T-cell (primary cell): ENCODE results near the gene CYP27B1. TPM values are rescaled to one million over a fixed set of nuclear protein-coding genes. Genes with fewer than 3 reads are reported as not detected.
A peak's percentile ranks its signal among the peaks of the same experiment; 100 is the strongest.

ENCODE experiments used
- ATAC-seq, 4 experiments: fragments of 200-7000 bp in 3 of 4; fragments of 150-1000 bp in 1 of 4; cut with Tn5 transposase; replicated peaks in 1 of 4; 1 replicate in 3 of 4; 2 replicates in 1 of 4; pipeline ENCODE4 v1.10.0; 2021; ENCODE audit warnings: moderate library complexity in 3 of 4, mild to moderate bottlenecking in 2 of 4, moderate number of reproducible peaks in 1 of 4
- CTCF ChIA-PET, 2 donors: fragments of 300-600 bp; sonication (Branson Sonifier 250); formaldehyde crosslinking; loops; one replicate each; lab custom pipeline; 2022; ENCODE audit warnings: antibody characterized with exemption in 2 of 2; lab: Charles Lee
- POLR2A ChIA-PET, 2 donors: fragments of 300-600 bp; sonication (Branson Sonifier 250); formaldehyde crosslinking; loops; one replicate each; lab custom pipeline; 2022; ENCODE audit warnings: antibody characterized with exemption in 2 of 2; lab: Charles Lee
- DNase-seq, 35 experiments: peaks; one replicate each; pipeline versions ENCODE4 v3.0.0 to v3.0.0-alpha.2; 2013 to 2023
- H3K27ac ChIP-seq: one replicate; pipeline ENCODE4 v1.5.1; 2013; ENCODE audit warnings: low read length
- H3K27me3 ChIP-seq, 2 experiments: replicated peaks in 1 of 2; 1 replicate in 1 of 2; 2 replicates in 1 of 2; pipeline versions ENCODE4 v1.6.1 to v1.7.0; 2013; ENCODE audit warnings: low read length in 1 of 2, mixed read lengths in 1 of 2; ENCODE audit not compliant: control insufficient read depth in 2 of 2, insufficient read depth in 2 of 2; ENCODE audit errors: extremely low read depth in 1 of 2
- H3K36me3 ChIP-seq, 2 donors: 1 replicate in 1 of 2; 2 replicates in 1 of 2; pipeline versions ENCODE4 v1.6.1 to v1.7.0; 2013; ENCODE audit warnings: low read length in 1 of 2; ENCODE audit not compliant: control insufficient read depth in 2 of 2, insufficient read depth in 1 of 2; ENCODE audit errors: extremely low read depth in 1 of 2
- H3K4me1 ChIP-seq, 2 experiments: 1 replicate in 1 of 2; 2 replicates in 1 of 2; pipeline versions ENCODE4 v1.6.1 to v1.7.0; 2013; ENCODE audit warnings: low read length in 2 of 2, mixed read lengths in 1 of 2; ENCODE audit not compliant: insufficient read depth in 2 of 2, control insufficient read depth in 1 of 2; ENCODE audit errors: extremely low read depth in 1 of 2
- H3K4me3 ChIP-seq, 2 donors: 1 replicate in 1 of 2; 2 replicates in 1 of 2; pipeline versions ENCODE4 v1.5.1 to v1.7.0; 2013; ENCODE audit warnings: mild to moderate bottlenecking in 2 of 2, low read length in 1 of 2, moderate library complexity in 1 of 2; ENCODE audit not compliant: control insufficient read depth in 1 of 2; ENCODE audit errors: extremely low read depth in 1 of 2
- H3K9me3 ChIP-seq: 2 replicates; pipeline ENCODE4 v1.7.0; 2013
- H3K27ac Mint-ChIP-seq, 2 donors: one replicate each; pipeline ENCODE4 v1.8.0; 2020 to 2021; ENCODE audit warnings: mild to moderate bottlenecking in 2 of 2, mixed read lengths in 2 of 2
- H3K27me3 Mint-ChIP-seq, 2 donors: one replicate each; pipeline ENCODE4 v1.8.0; 2021 to 2022; ENCODE audit warnings: mixed read lengths in 2 of 2
- H3K36me3 Mint-ChIP-seq: one replicate; pipeline ENCODE4 v1.8.0; 2021; ENCODE audit warnings: mixed read lengths
- H3K4me1 Mint-ChIP-seq, 3 donors: one replicate each; pipeline ENCODE4 v1.8.0; 2020 to 2022; ENCODE audit warnings: mixed read lengths in 3 of 3, mild to moderate bottlenecking in 1 of 3
- H3K4me3 Mint-ChIP-seq, 3 donors: one replicate each; pipeline ENCODE4 v1.8.0; 2020 to 2022; ENCODE audit warnings: mild to moderate bottlenecking in 3 of 3, mixed read lengths in 3 of 3, moderate library complexity in 3 of 3
- H3K9me3 Mint-ChIP-seq, 3 donors: one replicate each; pipeline ENCODE4 v1.8.0; 2020 to 2022; ENCODE audit warnings: mixed read lengths in 3 of 3
- WGBS: methylation state at CpG from one replicate; pipeline ENCODE4 v1.1.5; 2013; ENCODE audit warnings: missing lambda C conversion rate; ENCODE audit not compliant: insufficient coverage; 5-methylcytosine and 5-hydroxymethylcytosine counted together
- total RNA-seq, 35 experiments: library from RNA in 6 of 35; stranded (reverse) in 6 of 35; fragments of 120-200 nt in 1 of 35; gene quantifications; one replicate each; pipeline versions ENCODE4 v1.2.1 to v1.2.4 and lab custom pipeline; 2013 to 2026

The CYP27B1 gene
- total RNA-seq, 5 donors from 2014 or later (not counting 1 experiment from before 2014, with no cell fraction given), result 0.76 to 2.1 (median 1.2) TPM

DNA sequence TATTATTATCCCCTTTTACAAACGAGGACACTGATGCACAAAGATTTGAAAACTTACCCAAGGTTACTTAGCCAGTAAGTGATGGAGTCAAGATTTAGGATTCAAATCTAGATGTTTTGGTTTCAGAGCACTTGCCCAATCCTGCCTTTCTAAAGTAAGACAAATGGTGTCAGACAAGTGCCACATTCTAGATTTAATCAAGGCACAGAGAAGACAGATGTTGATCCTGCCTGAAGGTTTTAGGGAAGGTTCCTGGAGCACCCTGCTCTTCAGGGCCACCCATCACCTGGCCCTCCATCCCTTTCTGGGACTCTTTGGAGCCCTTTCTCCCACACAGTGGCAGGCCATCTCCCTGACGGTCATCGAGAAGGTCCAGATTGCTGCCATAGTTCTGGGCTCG, 9.1 kb downstream of the CYP27B1 start:
- ATAC-seq (no peak), DNase-seq (no peak)
- H3K4me1 Mint-ChIP-seq, result peaks cover 46 to 54% (median 52%) of the 10 kb centered on the region in 3 donors
- peaks cover 15% of the 10 kb centered on the region for H3K36me3 Mint-ChIP-seq
- ChIA-PET POLR2A (no interaction called here), CTCF (interaction anchor here in 1 of 2 donors (2.0 kb wide), 1 partner anchor 24 kb away, joined by 14 read pairs; the partner anchor contains the start of gene TSFM)
- no peak overlapping the region for H3K27ac ChIP-seq
- H3K4me3 Mint-ChIP-seq, result peak overlapping the region in 1 of 3 donors; percentile 23
- no peaks in the 10 kb centered on the region for H3K27me3 Mint-ChIP-seq
- no peaks in the 10 kb centered on the region for H3K27me3 ChIP-seq
- peak overlapping the region in 1 of 2 donors; percentile 20 for H3K27ac Mint-ChIP-seq
- peaks cover 7 to 20% of the 10 kb centered on the region in 2 donors for H3K36me3 ChIP-seq
- no peaks in the 10 kb centered on the region for H3K9me3 Mint-ChIP-seq
- H3K4me1 ChIP-seq, result peaks cover 23 to 41% of the 10 kb centered on the region in 2 experiments
- no peak overlapping the region for H3K4me3 ChIP-seq
- no peaks in the 10 kb centered on the region for H3K9me3 ChIP-seq
- WGBS, result 98% methylated on average over 3 of the region's 4 CpGs

DNA sequence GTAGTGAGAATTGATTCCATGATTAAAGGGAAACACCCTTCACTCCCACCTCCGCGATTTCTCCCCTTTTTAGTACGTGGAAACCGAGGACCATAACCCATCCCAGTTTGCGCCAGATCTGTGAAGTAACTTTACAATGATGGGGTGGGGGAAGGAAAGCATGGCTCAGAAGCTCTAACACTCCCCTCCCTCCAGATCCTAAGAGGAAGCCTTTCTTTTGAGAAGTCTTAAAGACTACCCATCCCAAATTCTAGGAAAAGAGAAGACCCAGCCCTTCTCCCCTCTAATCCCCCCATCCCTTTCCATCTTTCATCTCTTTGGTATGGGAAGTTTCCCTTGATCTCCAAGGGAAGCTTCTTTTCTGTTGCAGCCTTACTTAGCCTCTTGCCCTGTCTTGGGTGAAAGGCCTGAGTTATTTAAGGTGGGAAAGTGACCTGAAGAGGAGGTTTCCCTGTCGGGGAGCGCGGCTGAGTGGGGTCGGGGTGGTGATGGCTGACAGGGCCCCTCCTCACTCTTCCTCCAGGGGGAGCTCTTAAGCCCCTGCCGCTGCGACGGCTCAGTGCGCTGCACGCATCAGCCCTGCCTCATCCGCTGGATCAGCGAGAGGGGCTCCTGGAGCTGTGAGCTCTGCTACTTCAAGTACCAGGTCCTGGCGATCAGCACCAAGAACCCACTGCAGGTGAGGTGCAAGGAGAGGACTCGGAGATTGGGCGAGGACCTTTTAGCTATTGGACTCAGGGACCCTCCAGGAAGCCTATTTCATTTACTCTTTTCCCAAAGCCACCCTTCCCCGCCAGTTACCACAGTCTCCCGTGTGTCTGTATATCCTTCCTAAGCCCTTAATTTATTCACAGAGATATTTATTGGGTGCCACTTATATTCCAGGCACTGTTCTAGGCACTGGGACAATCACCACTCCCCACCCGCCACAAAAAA, 10.2 kb downstream of the CYP27B1 start:
- H3K27ac ChIP-seq, result peak overlapping the region; percentile 55
- ChIA-PET POLR2A (interaction anchor here (0.5 to 1.3 kb wide), 4 partner anchors 11 to 1128 kb away, joined by 3 to 4 read pairs (median 3); partner anchors contain the start of gene CYP27B1 (in 1 of the 2)), CTCF (interaction anchor here (0.5 to 2.5 kb wide), 25 partner anchors 8 to 335 kb away, joined by 3 to 14 read pairs (median 3); partner anchors contain the start of genes CYP27B1 (in 1 of the 2), EEF1AKMT3 (in 1 of the 2), METTL1 (in 1 of the 2) and TSFM (in 1 of the 2))
- no peaks in the 10 kb centered on the region for H3K27me3 Mint-ChIP-seq
- H3K4me3 Mint-ChIP-seq, result peak overlapping the region; percentile 81 to 87 (median 82)
- H3K4me3 ChIP-seq, result peak overlapping the region; percentile 55 to 70
- peak in 2 of 4 experiments; percentile 14 to 20 for ATAC-seq
- peak overlapping the region; percentile 93 for H3K27ac Mint-ChIP-seq
- no peaks in the 10 kb centered on the region for H3K9me3 ChIP-seq
- 11% methylated on average over 8 of the region's 22 CpGs for WGBS
- H3K9me3 Mint-ChIP-seq, result no peaks in the 10 kb centered on the region
- peaks cover 15% of the 10 kb centered on the region for H3K36me3 Mint-ChIP-seq
- peaks cover 7 to 20% of the 10 kb centered on the region in 2 donors for H3K36me3 ChIP-seq
- peaks cover 53 to 65% (median 60%) of the 10 kb centered on the region in 3 donors for H3K4me1 Mint-ChIP-seq
- DNase-seq, result peak; percentile 46 to 85 (median 62)
- no peaks in the 10 kb centered on the region for H3K27me3 ChIP-seq
- H3K4me1 ChIP-seq, result peaks cover 27 to 50% of the 10 kb centered on the region in 2 experiments

DNA sequence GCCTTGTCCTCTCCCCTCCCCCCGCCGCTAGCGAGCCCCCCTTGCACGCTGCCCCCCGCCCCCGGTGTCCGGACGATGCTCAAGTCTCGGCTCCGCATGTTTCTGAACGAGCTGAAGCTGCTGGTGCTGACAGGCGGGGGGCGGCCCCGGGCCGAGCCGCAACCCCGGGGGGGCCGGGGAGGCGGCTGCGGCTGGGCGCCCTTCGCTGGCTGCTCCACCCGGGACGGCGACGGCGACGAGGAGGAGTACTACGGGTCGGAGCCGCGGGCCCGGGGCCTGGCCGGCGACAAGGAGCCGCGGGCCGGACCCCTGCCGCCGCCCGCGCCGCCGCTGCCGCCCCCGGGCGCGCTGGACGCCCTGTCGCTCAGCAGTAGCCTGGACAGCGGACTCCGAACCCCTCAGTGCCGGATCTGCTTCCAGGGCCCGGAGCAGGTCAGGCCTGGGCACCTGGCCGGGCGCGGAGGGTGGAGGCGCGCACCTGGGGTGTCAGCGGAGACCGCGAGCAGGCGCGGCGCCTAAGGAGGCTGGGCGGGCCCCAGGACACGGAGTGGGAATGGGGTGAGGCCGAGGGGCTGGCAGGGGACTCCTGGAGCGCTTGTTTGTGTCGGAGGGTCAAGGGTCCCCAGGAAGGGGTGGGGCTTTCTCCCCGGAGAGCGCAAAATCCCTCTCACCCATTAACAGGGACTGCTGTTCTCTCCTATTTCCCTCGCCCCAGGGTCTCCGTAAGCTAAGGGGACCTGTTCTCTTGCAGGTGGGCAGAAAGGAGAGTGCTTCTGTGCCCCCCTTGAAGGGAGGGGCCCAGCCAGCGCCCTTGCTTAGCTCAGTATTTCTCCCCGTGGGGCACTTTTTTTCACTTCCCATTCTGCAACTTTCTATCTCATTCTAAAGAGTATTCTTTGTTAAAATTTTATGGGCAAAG, 11.2 kb downstream of the CYP27B1 start:
- ATAC-seq, result peak in 2 of 4 experiments; percentile 8 to 13
- H3K36me3 Mint-ChIP-seq, result peaks cover 16% of the 10 kb centered on the region
- Histone ChIP-seq H3K4me3 (peak overlapping the region; percentile 55 to 70), H3K27ac (peak overlapping the region; percentile 55), H3K27me3 (no peaks in the 10 kb centered on the region), H3K36me3 (peaks cover 7 to 19% of the 10 kb centered on the region in 2 donors), H3K4me1 (peaks cover 34 to 59% of the 10 kb centered on the region in 2 experiments), H3K9me3 (no peaks in the 10 kb centered on the region)
- DNase-seq, result peak in 17 of 35 experiments; percentile 20 to 66 (median 33)
- ChIA-PET POLR2A (interaction anchor here in 1 of 2 donors (1.3 kb wide), 1 partner anchor 12 kb away, joined by 4 read pairs; the partner anchor contains the start of gene CYP27B1), CTCF (interaction anchor here (0.5 to 2.5 kb wide), 14 partner anchors 9 to 334 kb away, joined by 3 to 14 read pairs (median 7); partner anchors contain the start of genes EEF1AKMT3 (in 1 of the 2), METTL1 (in 1 of the 2), TSFM (in 1 of the 2) and TSPAN31 (in 1 of the 2))
- 1% methylated on average over 51 of the region's 76 CpGs for WGBS
- H3K4me1 Mint-ChIP-seq, result peaks cover 63 to 70% (median 70%) of the 10 kb centered on the region in 3 donors
- H3K9me3 Mint-ChIP-seq, result no peaks in the 10 kb centered on the region
- H3K27me3 Mint-ChIP-seq, result no peaks in the 10 kb centered on the region
- H3K27ac Mint-ChIP-seq, result peak overlapping the region; percentile 93
- H3K4me3 Mint-ChIP-seq, result peak overlapping the region; percentile 81 to 87 (median 82)

DNA sequence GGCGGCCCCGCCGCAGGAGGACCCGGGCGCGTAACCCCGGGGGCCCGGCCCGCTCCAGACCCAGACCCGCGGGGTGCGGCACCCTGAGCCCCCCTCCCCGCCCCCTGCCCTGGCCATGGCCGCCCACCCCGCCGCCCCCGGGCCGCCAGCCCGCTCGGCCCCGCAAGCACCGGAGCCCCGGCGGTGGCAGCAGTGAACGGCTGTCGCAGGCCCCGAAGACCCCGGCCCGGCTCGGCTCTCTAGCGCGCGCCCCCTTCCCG, 11.8 kb downstream of the CYP27B1 start:
- CTCF ChIA-PET, result interaction anchor here in 1 of 2 donors (2.3 to 2.5 kb wide), 3 partner anchors 10 to 144 kb away, joined by 9 to 11 read pairs (median 9); partner anchors contain the start of genes EEF1AKMT3 and METTL1
- Mint-ChIP-seq H3K27me3 (no peaks in the 10 kb centered on the region), H3K4me3 (peak overlapping the region in 1 of 3 donors; percentile 81), H3K4me1 (peaks cover 69 to 76% (median 74%) of the 10 kb centered on the region in 3 donors), H3K36me3 (peaks cover 22% of the 10 kb centered on the region), H3K27ac (no peak overlapping the region), H3K9me3 (no peaks in the 10 kb centered on the region)
- 1% methylated on average over 17 of the region's 34 CpGs for WGBS
- H3K4me1 ChIP-seq, result peaks cover 34 to 65% of the 10 kb centered on the region in 2 experiments
- ATAC-seq (no peak), DNase-seq (no peak)
- POLR2A ChIA-PET, result no interaction called here
- H3K27ac ChIP-seq, result peak overlapping the region; percentile 80
- no peaks in the 10 kb centered on the region for H3K9me3 ChIP-seq
- no peaks in the 10 kb centered on the region for H3K27me3 ChIP-seq
- peak overlapping the region in 1 of 2 donors; percentile 55 for H3K4me3 ChIP-seq
- peaks cover 7 to 25% of the 10 kb centered on the region in 2 donors for H3K36me3 ChIP-seq

DNA sequence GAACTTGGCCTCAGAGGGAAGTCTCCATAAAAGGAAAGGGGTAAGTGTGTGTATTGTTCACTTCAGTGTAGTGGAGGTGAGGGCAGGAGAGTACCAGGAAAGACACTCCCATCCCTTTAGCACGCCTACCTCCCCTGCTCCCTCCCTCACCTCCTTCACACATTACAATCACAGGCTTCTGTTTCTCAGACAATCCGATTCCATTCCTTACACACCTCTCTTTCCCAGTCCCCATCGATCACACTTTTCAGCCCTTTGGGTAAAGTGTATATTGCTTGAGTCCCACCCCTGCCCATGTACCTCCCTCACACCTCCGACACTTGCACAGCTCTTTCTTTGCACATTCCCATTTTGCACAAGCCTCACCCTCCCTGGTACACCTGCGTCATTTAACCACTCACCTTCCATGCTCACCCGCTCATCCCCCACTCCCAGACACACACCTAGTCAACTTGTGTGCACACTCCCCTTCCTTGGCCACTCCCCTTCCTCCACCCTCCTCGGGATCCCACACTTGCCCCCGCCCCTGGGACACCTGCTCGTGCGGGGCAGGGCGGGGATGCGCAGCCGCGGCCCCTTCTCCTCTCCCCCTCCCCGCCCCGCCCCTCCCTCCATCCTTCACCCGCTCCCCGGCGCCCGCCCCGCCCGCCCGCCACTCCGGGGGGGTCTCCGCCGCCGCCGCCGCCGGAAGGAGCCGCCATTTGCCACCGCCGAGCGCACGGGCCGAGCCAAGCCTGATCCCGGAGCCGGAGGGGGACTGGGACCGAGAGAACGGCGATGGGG, 12.3 kb downstream of the CYP27B1 start, which contains the start of gene MARCHF9:
TSS of gene MARCHF9 (plus strand) at position 693 of the 783 bp plus-strand sequence. CDS start 426 bp downstream, outside the sequence.
- Histone ChIP-seq H3K27ac (peak within 1 kb of the TSS; percentile 80), H3K27me3 (no peaks in the 10 kb centered on the region), H3K4me1 (peaks cover 34 to 65% of the 10 kb centered on the region in 2 experiments), H3K4me3 (peak within 1 kb of the TSS; percentile 55 to 70), H3K9me3 (no peaks in the 10 kb centered on the region), H3K36me3 (peaks cover 7 to 26% of the 10 kb centered on the region in 2 donors)
- Mint-ChIP-seq H3K27me3 (no peaks in the 10 kb centered on the region), H3K36me3 (peaks cover 21% of the 10 kb centered on the region), H3K4me1 (peaks cover 65 to 71% (median 69%) of the 10 kb centered on the region in 3 donors), H3K9me3 (no peaks in the 10 kb centered on the region), H3K27ac (peak within 1 kb of the TSS; percentile 93 to 99), H3K4me3 (peak within 1 kb of the TSS; percentile 81 to 91 (median 90))
- DNase-seq (peak; percentile 65 to 90 (median 78)), ATAC-seq (peak; percentile 46 to 57 (median 50))
- 1% methylated on average over 24 of the region's 41 CpGs for WGBS
- ChIA-PET CTCF (interaction anchor here in 1 of 2 donors (0.6 to 2.5 kb wide), 5 partner anchors 10 to 144 kb away, joined by 3 to 11 read pairs (median 9); partner anchors contain the start of genes EEF1AKMT3, METTL1 and TSPAN31), POLR2A (interaction anchor here (0.6 to 1.0 kb wide), 2 partner anchors 10 to 27 kb away, joined by 3 read pairs; partner anchors contain the start of gene TSPAN31 (in 1 of the 2))
